NCI-H2196 treated with DMSO at 0.1 percent for 48 hours (cell line): ENCODE measurements around the gene MTRF1L.
A peak's percentile ranks its signal among the peaks of the same experiment; 100 is the strongest.
"Not testable (repeated sequence)": the region's sequence is repeated elsewhere in the genome, so short reads cannot be mapped to it uniquely, and the experiment has no call there.

Experiments used
- DNase-seq: peaks from one replicate; lab custom pipeline; 2025; ENCODE audit not compliant: unreplicated experiment; lab: John Stamatoyannopoulos, UW

Gene MTRF1L

DNA sequence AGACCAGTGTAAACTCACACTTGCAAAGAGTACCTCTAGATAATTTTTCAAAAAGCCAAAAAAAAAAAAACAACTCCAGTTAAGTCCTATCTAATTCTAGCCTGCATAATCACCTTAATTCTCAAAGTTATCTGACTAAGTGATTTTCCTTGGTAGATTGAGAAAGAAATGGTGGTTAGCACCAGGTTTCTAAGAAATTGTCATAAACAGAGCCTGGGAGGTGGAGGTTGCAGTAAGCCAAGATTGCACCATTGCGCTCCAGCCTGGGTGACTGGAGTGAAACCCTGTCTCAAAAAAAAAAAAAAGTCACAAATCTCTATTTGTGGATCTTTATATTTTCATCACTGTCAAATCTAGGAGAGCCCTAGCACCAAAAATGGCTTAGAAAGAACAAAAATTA lies 28.6 kb downstream of the MTRF1L start:
- no peak for DNase-seq

DNA sequence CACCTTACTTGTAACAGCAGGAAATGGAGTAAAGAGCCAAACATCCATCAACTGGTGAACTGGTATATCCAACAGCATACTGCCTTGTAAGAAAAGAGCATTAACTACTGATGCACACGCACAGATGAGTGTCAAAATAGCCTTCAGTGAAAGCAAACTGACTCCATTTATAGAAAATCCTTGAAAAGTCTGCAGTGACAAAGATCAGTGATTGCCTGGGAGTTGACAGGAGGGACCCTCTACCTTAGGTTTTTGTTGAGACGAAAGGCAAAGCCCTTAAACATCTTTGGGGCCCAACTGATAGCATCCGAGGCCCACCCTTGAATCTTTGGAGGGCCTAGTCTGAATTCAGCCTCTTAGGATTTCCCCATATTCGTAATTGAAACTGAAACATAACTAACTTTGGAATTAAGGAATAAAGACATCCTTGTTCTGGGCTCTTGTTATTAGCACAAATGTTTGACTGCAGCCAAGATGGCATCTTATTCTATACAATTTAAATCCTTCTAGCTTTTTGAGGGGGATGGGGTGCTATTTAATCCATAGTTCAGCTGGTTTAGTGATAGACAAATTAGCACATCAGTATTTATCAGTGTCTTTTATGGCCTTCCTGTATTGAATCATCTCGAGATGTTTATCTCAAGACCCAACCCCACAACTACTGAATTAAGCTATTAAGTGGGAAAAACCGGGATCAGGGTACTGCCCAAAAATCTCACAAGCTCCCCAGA lies 32.7 kb downstream of the MTRF1L start:
- no peak for DNase-seq

DNA sequence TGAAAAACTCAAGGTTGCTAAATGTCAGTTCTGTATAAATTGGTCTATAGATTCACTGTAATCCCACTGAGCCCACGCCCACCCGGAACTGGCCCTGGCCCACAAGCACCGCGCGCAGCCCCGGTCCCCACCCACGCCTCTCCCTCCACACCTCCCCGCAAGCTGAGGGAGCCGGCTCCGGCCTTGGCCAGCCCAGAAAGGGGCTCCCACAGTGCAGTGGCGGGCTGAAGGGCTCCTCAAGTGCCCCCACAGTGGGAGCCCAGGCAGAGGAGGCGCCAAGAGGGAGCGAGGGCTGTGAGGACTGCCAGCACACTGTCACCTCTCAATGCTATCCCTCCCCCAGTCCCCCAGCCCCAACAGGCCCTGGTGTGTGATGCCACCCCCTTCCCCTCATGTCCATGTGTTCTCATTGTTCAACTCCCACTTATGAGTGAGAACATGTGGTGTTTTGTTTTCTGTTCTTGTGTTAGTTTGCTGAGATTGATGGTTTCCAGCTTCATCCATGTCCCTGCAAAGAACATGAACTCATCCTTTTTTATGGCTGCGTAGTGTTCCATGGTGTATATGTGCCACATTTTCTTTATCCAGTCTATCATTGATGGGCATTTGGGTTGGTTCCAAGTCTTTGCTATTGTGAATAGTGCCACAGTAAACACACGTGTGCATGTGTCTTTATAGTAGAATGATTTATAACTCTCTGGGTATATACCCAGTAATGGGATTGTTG lies 36.2 kb downstream of the MTRF1L start:
- DNase-seq: not testable (repeated sequence)

DNA sequence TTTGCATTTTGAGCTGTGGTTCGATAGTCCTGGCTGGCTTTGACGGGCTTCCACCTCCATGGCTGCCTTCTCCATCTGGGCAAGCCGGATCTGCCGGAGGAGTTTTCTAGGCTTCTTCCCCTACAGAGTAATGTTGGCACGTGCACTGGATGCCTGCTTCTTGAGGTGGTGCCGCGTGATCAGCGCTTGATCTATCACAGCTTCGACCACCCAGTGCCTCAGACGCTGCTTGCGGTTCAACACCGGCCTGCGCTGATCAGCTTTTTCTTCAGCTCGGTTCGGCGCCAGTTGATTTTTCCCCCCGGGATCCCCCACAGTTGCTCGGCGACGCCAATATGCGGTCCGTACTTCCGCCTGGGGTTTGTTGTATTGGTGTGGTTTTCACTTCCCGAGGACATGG lies 43.2 kb downstream of the MTRF1L start:
- DNase-seq: no peak

DNA sequence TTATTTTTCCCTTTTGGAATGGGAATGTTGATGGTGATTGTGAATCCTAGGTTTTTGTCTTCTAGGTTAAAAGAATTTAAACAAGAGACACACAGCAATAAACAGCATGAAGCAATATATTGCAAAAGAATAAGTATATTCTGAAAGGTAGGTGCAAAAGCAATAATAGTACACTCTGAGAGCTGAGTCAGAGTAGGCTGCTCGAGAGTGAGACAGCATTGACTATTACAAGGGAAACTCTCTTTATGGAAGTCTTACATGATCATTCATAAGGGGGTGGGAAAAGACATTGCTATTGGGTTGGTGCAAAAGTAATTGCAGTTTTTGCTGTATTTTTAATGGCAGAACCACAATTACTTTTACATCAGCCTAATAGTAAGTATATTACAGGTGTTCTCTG lies 44.7 kb downstream of the MTRF1L start:
- DNase-seq: no peak

DNA sequence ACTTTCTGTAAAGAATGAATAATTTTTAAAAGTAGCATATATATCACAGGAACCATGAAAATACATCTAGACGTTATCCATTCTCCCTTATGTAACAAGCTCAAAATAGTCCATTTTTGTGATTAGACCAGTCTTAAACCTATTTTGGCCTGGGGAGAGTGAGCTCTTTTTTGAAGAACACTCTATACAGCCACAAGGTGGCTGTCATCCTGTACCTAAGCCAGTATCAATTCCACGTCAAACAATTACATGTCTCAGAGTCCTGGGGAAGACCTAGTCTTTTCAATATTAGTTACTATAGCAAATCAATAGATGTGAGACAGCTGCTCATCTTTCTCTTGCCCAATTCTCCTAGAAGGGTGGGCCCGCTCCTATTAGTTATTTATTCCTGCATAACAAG lies 48.1 kb downstream of the MTRF1L start:
- no peak for DNase-seq

DNA sequence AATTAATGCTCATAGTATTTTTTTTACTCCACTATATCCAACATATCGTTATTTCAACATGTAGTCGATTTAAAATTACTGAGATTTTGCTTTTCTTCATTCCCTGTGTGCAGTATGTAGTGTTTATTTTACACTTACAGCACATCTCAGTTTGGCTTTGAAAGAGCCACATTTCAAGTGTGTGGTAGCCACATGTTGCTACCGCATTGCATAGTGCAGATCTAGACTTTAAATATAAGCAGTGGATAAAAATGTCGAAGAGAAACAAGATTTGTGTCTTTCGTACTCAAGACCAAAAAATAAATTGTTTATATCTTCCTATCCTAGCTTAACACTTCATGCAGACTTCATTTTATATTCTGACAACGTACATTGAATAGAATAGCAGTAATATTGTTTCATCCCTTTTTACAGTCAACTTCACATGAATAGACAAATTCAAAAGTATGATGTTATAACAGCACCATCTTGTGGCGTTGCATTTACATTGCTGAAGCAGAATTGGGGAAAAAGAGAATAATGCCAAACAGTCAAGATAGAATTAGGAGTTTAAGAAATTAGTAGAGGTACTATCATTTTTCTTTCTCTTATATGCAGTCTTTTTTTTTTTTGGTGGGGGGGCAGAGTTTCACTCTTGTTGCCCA lies 49.5 kb downstream of the MTRF1L start:
- no peak for DNase-seq

DNA sequence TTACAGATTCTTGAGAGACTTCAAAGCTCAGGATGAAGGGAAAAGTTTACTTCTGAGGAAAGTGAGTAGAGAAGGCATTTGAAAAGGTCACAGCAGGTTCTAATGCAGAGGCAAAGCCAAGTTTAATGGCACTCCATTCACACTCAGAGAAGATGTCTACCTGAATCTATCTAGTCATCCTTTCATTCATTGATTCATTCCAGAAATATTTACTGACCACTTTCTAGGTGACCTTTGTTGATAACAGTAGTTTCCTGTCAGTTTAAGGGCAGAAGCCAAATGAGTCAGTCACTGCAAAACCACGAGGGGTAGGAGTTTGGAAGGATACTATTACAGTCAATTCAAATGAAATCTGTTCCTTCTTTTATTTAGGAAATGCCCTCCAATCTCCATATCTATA lies 50.5 kb downstream of the MTRF1L start:
- no peak for DNase-seq

DNA sequence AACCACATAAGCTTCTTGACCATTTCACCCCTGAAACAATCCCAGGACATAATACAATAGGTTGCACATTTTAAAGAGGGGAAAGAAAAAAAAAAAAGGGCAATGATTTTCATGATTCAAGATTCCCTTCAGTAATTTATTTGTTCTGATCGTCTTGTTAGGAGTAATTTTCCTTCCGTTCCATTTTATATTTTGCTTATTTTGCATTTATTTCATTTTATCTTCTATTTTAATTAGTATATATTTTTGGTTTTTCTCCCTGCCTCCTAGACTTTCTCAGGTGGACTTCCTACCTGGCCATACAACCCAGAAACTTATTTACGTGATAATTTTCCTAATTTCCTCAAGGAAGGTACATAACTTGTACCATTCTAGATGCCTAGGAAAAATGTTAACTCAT lies 52.3 kb downstream of the MTRF1L start:
- no peak for DNase-seq

DNA sequence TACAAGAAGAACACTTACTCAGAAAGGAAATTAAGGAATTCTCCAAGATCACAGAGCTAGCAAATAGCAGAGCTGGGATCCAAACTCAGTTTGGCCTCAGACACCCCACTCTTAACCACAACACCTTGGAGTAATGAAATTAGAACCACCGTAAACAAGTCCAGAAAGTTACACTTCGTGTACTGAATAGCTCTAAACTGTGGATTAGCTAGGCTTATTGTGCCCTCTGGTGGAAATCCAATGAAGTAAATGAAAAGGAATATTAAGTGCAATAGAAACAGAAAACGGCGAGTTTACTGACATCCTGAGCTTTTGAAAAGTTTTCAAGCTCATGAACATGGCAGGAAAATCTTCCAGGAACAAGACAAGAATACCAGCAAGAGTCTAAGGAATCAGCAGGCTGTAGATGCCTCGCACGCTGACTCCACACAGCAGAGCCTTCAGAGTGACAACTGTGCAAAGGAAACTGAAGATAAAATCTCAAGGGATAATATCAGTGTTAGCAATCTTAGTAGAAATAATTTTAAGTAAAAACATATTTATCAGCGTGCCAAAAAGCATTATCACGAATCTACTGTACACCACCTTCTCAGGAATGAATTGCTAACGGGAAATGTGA lies 54.2 kb downstream of the MTRF1L start:
- DNase-seq: peak; percentile 27

DNA sequence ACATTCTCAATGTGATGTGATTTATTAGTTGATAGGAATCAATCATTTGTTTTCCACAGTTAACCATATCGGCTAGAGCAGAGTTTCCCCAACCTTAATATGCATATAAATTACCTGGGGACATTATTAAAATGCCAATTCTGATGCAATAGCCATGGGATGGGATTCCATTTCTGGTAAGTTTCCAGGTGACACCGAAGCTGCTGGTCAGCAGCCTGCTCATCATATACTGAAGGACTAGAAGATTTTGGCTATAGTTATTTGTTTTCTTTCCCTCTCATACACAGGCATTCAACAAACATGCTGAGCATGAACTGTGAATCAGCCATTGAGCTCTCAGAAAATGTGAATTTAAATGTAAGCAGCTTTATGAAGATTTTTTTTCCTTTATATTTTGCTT lies 55.5 kb downstream of the MTRF1L start:
- DNase-seq: no peak

DNA sequence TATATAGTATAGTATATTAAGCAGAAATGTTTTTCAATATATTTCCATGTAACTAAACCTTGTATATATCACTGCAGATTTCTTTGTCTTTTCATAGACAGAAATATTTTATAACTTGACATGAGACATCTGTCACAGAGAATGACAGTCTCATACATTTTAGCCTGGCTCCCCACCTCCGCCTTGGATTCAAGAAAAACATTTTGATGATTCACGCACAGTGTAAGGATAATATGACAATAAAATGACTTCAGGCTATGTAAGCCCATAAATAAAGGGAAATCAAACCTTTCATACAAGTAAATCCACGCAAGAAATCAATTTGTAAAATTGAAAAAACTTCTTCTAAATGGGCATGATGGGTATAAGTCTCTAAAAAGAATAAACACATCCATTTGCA lies 56.0 kb downstream of the MTRF1L start:
- no peak for DNase-seq

DNA sequence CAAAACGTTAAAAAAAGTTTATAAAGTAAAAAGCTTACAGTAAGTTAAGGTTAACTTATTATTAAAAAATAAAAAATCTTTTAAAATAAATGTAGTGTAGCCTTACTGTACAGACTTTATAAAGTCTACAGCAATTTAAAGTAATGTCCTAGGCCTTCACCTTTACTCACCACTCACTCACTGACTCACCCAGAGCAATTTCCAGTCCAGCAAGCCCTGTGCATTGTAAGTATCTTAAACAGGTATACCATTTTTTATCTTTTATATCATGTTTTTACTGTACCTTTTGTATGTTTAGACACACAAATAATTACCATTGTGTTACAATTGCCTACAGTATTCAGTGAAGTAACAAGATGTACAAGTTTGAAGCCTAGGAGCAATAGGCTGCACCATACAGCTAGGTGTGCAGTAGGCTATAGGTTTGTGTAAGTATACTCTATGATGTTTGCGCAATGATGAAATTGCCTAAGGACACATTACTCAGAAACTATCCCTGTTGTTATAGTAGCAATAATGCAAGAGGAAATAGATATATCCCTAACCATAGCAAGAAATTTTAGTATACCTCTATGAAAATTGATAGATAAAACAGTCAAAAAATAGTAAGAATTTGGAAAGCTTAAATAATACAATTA lies 59.1 kb downstream of the MTRF1L start:
- no peak for DNase-seq

DNA sequence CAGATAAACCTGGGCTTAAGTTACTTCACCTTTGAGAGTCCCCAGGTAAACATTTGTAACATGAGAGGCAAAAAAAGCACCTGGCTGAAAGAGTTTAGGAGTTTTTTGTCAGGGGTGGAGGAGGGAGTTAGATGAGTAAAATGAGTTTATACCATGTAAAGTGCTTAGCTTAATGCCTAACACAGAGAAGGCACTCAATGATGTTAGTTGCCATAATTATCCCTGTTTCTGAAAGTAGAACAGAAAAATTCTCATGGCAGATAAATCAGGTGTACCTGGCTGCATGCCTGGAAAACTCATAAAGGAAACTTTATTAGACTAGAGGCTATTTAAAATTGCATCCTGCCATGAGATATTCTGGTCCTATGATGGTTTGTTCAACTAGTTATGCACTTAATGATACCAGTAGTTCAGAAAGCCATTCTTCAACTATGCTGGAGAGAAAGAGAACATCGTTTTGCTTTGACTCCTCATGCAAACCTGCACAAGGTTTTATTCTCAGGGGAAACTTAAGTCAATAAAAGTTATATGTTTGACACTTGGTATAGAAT lies 60.1 kb downstream of the MTRF1L start:
- DNase-seq: no peak

DNA sequence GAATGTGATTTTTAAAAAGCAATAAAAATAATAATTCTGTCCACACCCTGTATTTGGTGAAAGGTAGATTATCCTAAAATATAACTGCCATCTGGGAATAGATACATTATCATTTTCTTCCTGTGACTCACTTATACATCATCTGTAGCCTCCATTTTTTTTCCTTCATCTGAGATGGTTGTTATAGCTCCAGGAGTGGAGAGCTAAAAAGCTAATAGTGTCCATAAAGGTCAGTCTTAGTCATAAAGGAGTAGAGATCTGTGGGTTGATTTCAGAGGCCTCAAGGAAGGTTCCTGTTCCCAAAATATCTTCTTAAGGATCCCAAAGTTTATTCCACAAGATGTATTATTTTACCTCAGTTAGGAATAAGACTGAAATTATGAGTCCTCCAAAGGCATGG lies 60.8 kb downstream of the MTRF1L start:
- no peak for DNase-seq
